ENCODE results near the gene TCOF1. TPM values are rescaled to one million over a fixed set of nuclear protein-coding genes. Genes with fewer than 3 reads are reported as not detected.

TCOF1 gene
- total and polyA plus RNA-seq, 2 of the 8 experiments (the other 6 are each of a cell fraction or from before 2014, with no cell fraction given), result 35.9 to 170 TPM

GRCh38 chr5:150355791-150356190, 1.7 kb upstream of the TCOF1 start:
- Histone ChIP-seq H3K23ac (ENCODE audit: insufficient read length) (no peak overlapping the region), H3K27ac (ENCODE audit: low read depth, low read length) (no peak overlapping the region), H3K18ac (ENCODE audit: extremely low read depth, low read length) (no peak overlapping the region), H3K27me3 (replicated peaks in 1 of 4; ENCODE audit: control insufficient read depth in 3 of 4, extremely low read depth in 1 of 4, insufficient read depth in 3 of 4, low read length in 3 of 4) (no peaks in the 10 kb centered on the region), H3K79me2 (ENCODE audit: control insufficient read depth in 1 of 2, insufficient read depth in 2 of 2, low read length in 2 of 2) (peaks cover 18 to 31% of the 10 kb centered on the region in 2 experiments), H4K5ac (ENCODE audit: insufficient read length, low read depth, low read length) (no peak overlapping the region), H3K4me3 (ENCODE audit: extremely low read depth in 1 of 4, insufficient read depth in 2 of 4, low read depth in 3 of 4, low read length in 4 of 4) (no peak overlapping the region), H3K23me2 (ENCODE audit: low read depth, low read length) (0 out of 2 replicates have a peak, but pooled peaks cover 8% of the 10 kb centered on the region), H3K9me3 (ENCODE audit: insufficient read depth in 2 of 2, low read depth in 1 of 2, low read length in 1 of 2) (no peaks in the 10 kb centered on the region), H3K36me3 (ENCODE audit: control insufficient read depth in 2 of 4, insufficient read depth in 4 of 4, low read length in 3 of 4) (peaks cover 2 to 12% (median 6%) of the 10 kb centered on the region in 4 experiments; a peak in 7 of 8 replicates), H4K20me1 (replicated peaks in 1 of 2; ENCODE audit: control insufficient read depth in 1 of 2, insufficient read depth in 2 of 2, low read length in 2 of 2) (peaks cover 0 to 11% of the 10 kb centered on the region in 2 experiments), H2AFZ (ENCODE audit: low read length) (no peak overlapping the region), H2BK120ac (replicated peaks; ENCODE audit: low read depth, low read length) (no peak overlapping the region), H3K4me2 (ENCODE audit: insufficient read depth in 1 of 2, low read depth in 2 of 2, low read length in 2 of 2) (no peak overlapping the region), H3K79me1 (ENCODE audit: low read depth, low read length) (peaks cover 14% of the 10 kb centered on the region), H2AK5ac (ENCODE audit: low read depth, low read length) (no peak overlapping the region), H4K91ac (replicated peaks; ENCODE audit: insufficient read length, low read length) (no peak overlapping the region), H2BK5ac (ENCODE audit: low read depth, low read length) (no peak overlapping the region), H2BK12ac (ENCODE audit: low read depth, low read length) (no peak overlapping the region), H2BK20ac (ENCODE audit: low read length) (no peak overlapping the region), H2BK15ac (ENCODE audit: low read length) (no peak overlapping the region), H4K8ac (ENCODE audit: extremely low read depth, insufficient read depth, low read length) (no peak overlapping the region), H3K9ac (replicated peaks in 1 of 4; ENCODE audit: extremely low read depth in 1 of 4, low read depth in 3 of 4, low read length in 3 of 4) (no peak overlapping the region), H3K4ac (replicated peaks; ENCODE audit: insufficient read length, low read depth, low read length) (no peak overlapping the region), H3K14ac (ENCODE audit: insufficient read length) (no peak overlapping the region), H3K4me1 (replicated peaks in 1 of 4; ENCODE audit: control insufficient read depth in 3 of 4, insufficient read depth in 4 of 4, low read length in 3 of 4) (peaks cover 0 to 10% (median 2%) of the 10 kb centered on the region in 4 experiments; a peak in 4 of 7 replicates), H3K56ac (replicated peaks; ENCODE audit: insufficient read length, low read depth, low read length) (no peak overlapping the region)
- POLR2A ChIA-PET (ENCODE audit: partially characterized antibody), result interaction anchor here (15.0 kb wide), 1 partner anchor 24 kb away, joined by 235 read pairs; no protein-coding TSS in a partner anchor
- no peak for DNase-seq (ENCODE audit: low read depth in 1 of 2, low spot score in 2 of 2)
- no peak for FAIRE-seq
- CTCF ChIA-PET (ENCODE audit: partially characterized antibody), result interaction anchor here (1.3 kb wide), 1 partner anchor 137 kb away, joined by 3 read pairs; no protein-coding TSS in a partner anchor
- 81% methylated on average over 2 of the region's 2 CpGs; no CpG with 5 or more reads in 1 of the 2 experiments for WGBS, 2 experiments (ENCODE audit: extremely low coverage in 1 of 2, insufficient coverage in 1 of 2, insufficient read length in 1 of 2, insufficient replicate concordance in 2 of 2, low coverage in 1 of 2, low lambda C conversion rate in 2 of 2, missing lambda C conversion rate in 1 of 2)
- TF ChIP-seq ASH2L (IDR thresholded peaks at IDR 0.05; ENCODE audit: low read length) (no peak), POLR2A (IDR thresholded peaks at IDR 0.05; ENCODE audit: control extremely low read depth in 1 of 2, low read depth in 2 of 2, low read length in 2 of 2) (no peak), E2F6 (IDR thresholded peaks at IDR 0.05) (no peak), POU5F1 (IDR thresholded peaks at IDR 0.05; ENCODE audit: low read depth, low read length) (no peak), ZNF274 (IDR thresholded peaks at IDR 0.05; ENCODE audit: borderline replicate concordance, extremely low read depth, low read length) (no peak), GABPA (IDR thresholded peaks at IDR 0.05; ENCODE audit: borderline replicate concordance, insufficient read depth, low read length) (no peak), HDAC2 (IDR thresholded peaks at IDR 0.05; ENCODE audit: borderline replicate concordance in 1 of 2, low read depth in 2 of 2, low read length in 2 of 2) (no peak)
